Stimulated activated naive B cell treated with anti-CD40 and anti-IgM and Interleukin-4, amounts not matched to agents 10 μg/mL and 1 μg/mL and 100 μg/mL, for 72 hours (primary cell): ENCODE data around the gene GPHN.

Experiments
- ATAC-seq, 2 donors: fragments of 150-1000 bp; cut with Tn5 transposase; replicated peaks; 2 replicates each; pipeline ENCODE4 v1.10.0; 2021; ENCODE audit warnings: moderate library complexity in 1 of 2
- DNase-seq: peaks from one replicate; pipeline ENCODE4 v3.0.0; 2021
- H3K27ac Mint-ChIP-seq: one replicate; pipeline ENCODE4 v1.8.0; 2022; ENCODE audit warnings: mild to moderate bottlenecking, mixed read lengths
- H3K27me3 Mint-ChIP-seq, 2 donors: one replicate each; pipeline ENCODE4 v1.8.0; 2022; ENCODE audit warnings: mixed read lengths in 2 of 2
- H3K36me3 Mint-ChIP-seq, 2 donors: one replicate each; pipeline ENCODE4 v1.8.0; 2022; ENCODE audit warnings: mixed read lengths in 2 of 2, mild to moderate bottlenecking in 1 of 2
- H3K4me1 Mint-ChIP-seq, 2 donors: one replicate each; pipeline ENCODE4 v1.8.0; 2022; ENCODE audit warnings: mixed read lengths in 2 of 2, mild to moderate bottlenecking in 1 of 2
- H3K4me3 Mint-ChIP-seq, 2 donors: one replicate each; pipeline ENCODE4 v1.8.0; 2022; ENCODE audit warnings: mild to moderate bottlenecking in 2 of 2, mixed read lengths in 2 of 2, moderate library complexity in 1 of 2
- H3K9me3 Mint-ChIP-seq, 2 donors: one replicate each; pipeline ENCODE4 v1.8.0; 2022; ENCODE audit warnings: mixed read lengths in 2 of 2, mild to moderate bottlenecking in 1 of 2

GPHN gene

DNA sequence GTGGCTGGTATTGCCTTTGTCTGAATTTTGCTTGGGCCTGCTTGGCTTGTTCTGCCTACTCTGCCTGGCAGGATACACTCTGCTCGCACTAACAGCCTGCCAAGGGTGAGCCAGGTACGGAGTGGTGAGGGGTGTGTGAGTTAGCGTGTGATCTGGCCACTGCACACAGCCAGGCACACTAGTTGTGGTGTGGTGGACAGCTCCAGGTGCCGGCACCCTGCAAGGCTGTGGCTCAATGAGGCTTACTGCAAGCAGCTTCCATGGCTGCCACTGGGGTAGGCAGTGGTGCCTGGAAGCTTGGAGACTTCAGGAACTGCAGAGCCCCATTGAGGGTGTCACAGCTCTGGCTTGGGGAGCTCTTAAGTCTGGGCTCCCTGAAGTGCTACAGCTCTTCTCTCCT, 87.4 kb downstream of the GPHN start:
- peaks cover 6 to 20% of the 10 kb centered on the region in 2 donors for H3K36me3 Mint-ChIP-seq
- ATAC-seq = no peak
- peaks cover 4 to 19% of the 10 kb centered on the region in 2 donors for H3K9me3 Mint-ChIP-seq
- H3K4me1 Mint-ChIP-seq = peaks cover 0 to 2% of the 10 kb centered on the region in 2 donors
- no peak overlapping the region for H3K27ac Mint-ChIP-seq
- no peak for DNase-seq
- H3K27me3 Mint-ChIP-seq = no peaks in the 10 kb centered on the region
- H3K4me3 Mint-ChIP-seq = no peak overlapping the region

DNA sequence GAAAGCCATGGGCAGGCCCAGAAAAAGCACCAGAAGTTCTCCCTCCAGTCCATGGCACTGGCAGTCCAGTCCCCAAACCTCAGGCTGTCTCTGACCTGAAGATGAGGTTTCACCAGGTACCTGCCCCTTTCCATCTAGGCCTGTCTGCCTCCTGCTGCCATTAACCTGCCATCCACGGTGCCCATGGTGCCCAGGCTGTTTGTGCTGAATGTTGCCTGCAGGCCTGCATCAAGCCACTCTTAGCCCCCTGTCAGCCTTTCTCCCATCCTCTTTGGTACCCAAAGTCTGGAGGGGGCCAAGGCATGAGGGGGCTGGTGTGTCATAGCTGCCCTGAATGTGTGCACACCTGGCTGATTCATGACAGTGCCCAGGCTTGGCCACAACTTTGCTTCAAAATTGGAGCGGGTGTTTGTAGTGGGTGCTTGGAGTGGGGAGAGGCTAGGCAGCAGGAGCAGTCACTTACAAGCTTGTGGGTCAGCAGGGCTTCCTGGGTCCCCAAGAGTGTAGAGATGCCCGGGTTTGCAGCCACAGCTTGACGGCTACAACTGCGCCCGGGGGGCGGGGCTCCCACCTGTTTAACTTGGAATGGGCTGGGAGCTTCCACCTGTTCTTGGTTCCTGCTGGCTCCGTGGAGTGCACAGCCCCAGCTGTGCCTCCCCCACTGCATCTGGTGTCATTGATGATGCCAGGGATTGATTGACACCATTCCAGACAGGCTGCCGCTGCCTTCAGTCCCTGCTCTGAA, 88.5 kb downstream of the GPHN start:
- H3K27ac Mint-ChIP-seq = no peak overlapping the region
- H3K27me3 Mint-ChIP-seq = no peaks in the 10 kb centered on the region
- no peak overlapping the region for H3K4me3 Mint-ChIP-seq
- DNase-seq (no peak), ATAC-seq (no peak)
- H3K9me3 Mint-ChIP-seq = peaks cover 4 to 17% of the 10 kb centered on the region in 2 donors
- peaks cover 6 to 20% of the 10 kb centered on the region in 2 donors for H3K36me3 Mint-ChIP-seq
- H3K4me1 Mint-ChIP-seq = peaks cover 0 to 2% of the 10 kb centered on the region in 2 donors

DNA sequence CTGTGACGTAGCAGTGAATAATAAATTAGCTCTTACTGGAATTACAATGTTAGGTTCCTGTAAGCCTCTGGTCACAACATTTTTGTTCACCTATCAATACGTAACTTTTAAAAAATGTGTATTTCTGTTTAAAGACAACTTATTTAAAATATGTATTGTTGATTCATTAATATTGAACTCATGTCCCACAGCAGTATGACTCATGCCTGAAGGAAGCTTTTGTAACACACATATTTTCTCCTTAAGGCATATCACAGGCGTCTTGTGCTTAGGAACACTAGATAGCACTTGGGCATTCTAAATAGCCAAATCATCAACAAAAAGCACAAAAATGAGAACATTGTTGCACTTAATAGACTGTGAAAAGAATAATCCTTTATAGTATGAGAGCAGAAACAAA, 92.5 kb downstream of the GPHN start:
- DNase-seq (no peak), ATAC-seq (no peak)
- H3K4me3 Mint-ChIP-seq = no peak overlapping the region
- H3K9me3 Mint-ChIP-seq = peaks cover 1 to 5% of the 10 kb centered on the region in 2 donors
- no peaks in the 10 kb centered on the region for H3K27me3 Mint-ChIP-seq
- H3K36me3 Mint-ChIP-seq = peaks cover 4 to 9% of the 10 kb centered on the region in 2 donors
- H3K4me1 Mint-ChIP-seq = peaks cover 2 to 8% of the 10 kb centered on the region in 2 donors
- H3K27ac Mint-ChIP-seq = no peak overlapping the region

DNA sequence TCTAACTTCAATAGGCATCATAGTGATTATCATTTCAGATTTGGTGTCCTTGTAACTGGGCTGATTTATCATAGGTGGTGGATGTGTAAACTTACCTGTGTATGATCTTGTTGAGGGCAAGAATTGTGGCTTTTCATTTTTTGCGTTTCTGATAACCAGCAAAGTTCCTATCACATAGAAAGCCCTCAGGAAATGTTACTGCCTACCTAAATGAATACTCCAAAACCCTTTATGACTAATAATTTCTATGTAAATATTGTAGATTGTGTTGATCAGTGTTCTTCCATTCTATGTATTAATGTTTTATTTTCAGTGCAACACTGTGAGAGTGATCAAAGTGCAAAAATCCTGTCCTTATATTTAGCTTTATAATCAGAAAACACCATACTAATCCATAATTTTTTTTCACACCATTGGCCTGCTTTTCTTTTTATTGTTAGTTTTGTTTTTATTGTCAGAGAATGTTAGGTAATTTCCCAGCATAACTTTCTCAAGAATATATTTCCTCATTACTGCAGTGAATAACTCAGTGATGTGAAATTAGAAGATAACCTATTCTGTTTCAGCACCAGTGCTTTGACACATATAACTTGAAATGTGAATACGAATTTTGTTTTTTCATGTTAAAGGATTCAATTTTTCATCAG, 94.1 kb downstream of the GPHN start:
- ATAC-seq (peak; percentile 38 to 67), DNase-seq (no peak)
- peaks cover 2 to 3% of the 10 kb centered on the region in 2 donors for H3K36me3 Mint-ChIP-seq
- H3K27me3 Mint-ChIP-seq = no peaks in the 10 kb centered on the region
- H3K4me1 Mint-ChIP-seq = peaks cover 2 to 11% of the 10 kb centered on the region in 2 donors
- H3K27ac Mint-ChIP-seq = no peak overlapping the region
- no peak overlapping the region for H3K4me3 Mint-ChIP-seq
- H3K9me3 Mint-ChIP-seq = peaks cover 0 to 3% of the 10 kb centered on the region in 2 donors

DNA sequence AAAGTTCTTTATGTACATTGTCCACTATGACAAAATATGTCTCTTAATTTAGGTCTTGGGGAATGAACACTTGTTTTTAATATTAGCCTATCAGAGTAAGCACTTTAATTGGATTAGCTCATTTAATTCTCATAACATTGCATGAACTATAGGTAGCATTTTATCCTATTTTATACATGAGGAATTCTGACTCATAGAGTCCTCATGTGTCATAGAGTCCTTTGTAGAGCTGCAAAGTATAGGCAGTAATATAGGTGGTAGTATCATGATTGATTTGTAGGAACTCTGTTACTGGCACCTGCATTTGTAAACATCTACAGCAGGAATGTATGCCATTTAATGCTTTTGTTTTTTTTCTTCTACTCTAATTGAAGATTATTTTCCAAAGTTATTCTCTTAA, 96.0 kb downstream of the GPHN start:
- Mint-ChIP-seq H3K36me3 (peaks cover 2 to 7% of the 10 kb centered on the region in 2 donors), H3K27ac (no peak overlapping the region), H3K9me3 (peaks cover 2 to 10% of the 10 kb centered on the region in 2 donors), H3K4me1 (peaks cover 0 to 25% of the 10 kb centered on the region in 2 donors), H3K27me3 (no peaks in the 10 kb centered on the region), H3K4me3 (no peak overlapping the region)
- DNase-seq (no peak), ATAC-seq (no peak)

DNA sequence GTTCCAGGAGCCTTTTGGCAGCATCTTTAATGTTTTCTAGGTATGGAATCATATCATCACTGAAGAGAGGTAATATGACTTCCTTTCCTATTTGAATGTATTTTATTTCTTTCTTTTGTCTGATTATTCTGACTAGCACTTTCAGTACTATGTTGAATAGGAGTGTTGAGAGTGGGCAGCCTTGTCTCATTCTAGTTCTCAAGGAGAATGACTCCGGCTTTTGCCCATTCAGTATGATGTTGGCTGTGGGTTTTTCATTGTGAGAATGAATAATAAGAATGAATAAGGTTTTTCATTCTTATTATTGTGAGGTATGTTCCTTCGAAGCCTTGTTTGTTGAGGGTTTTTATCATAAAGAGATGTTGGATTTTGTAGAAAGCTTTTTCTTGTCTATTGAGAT, 98.9 kb downstream of the GPHN start:
- H3K9me3 Mint-ChIP-seq = peaks cover 8 to 15% of the 10 kb centered on the region in 2 donors
- H3K4me3 Mint-ChIP-seq = no peak overlapping the region
- H3K4me1 Mint-ChIP-seq = peaks cover 0 to 25% of the 10 kb centered on the region in 2 donors
- no peak overlapping the region for H3K27ac Mint-ChIP-seq
- DNase-seq (no peak), ATAC-seq (no peak)
- no peaks in the 10 kb centered on the region for H3K27me3 Mint-ChIP-seq
- peaks cover 4 to 15% of the 10 kb centered on the region in 2 donors for H3K36me3 Mint-ChIP-seq

DNA sequence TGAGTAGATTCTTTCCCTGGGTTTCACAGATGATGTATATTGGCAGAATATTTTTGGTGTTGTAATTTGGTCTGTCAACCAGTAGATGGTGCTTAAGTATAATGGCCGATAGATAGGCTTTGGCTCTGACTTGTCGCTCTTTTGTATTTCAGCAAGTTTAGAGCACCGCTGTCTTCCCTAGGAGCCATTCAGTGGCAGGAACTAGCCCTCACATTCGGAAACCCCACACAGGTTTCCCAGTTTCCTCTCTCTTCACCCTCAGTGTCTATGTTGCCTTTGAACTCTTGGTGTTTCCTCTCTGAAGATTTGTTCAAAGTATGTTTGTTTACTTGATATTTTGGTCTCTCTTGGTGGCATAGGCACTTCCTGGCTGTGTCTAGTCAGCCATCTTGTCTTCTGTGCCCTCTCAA, 102.2 kb downstream of the GPHN start:
- H3K4me1 Mint-ChIP-seq = peaks cover 2 to 17% of the 10 kb centered on the region in 2 donors
- H3K36me3 Mint-ChIP-seq = peaks cover 7 to 19% of the 10 kb centered on the region in 2 donors
- DNase-seq (no peak), ATAC-seq (no peak)
- H3K9me3 Mint-ChIP-seq = peaks cover 11 to 18% of the 10 kb centered on the region in 2 donors
- no peak overlapping the region for H3K4me3 Mint-ChIP-seq
- H3K27me3 Mint-ChIP-seq = no peaks in the 10 kb centered on the region
- no peak overlapping the region for H3K27ac Mint-ChIP-seq

DNA sequence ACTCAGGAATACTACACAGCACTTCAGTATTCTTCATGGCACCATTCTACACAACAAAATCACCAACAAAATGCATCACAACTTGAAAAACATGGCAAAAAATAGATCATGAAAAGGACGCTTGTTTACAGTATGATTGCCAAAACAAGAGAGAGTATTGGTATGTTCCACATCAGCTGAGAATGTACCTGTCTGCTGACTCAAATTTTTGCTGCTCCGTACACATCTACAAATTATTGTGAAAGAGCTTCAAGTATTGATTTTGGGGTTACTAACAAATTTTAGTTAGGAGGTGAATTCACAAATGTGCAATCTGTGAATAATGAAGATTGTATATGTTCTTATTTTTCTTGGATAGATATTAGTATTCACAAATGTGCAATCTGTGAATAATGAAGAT, 105.4 kb downstream of the GPHN start:
- no peak overlapping the region for H3K4me3 Mint-ChIP-seq
- peaks cover 18 to 21% of the 10 kb centered on the region in 2 donors for H3K9me3 Mint-ChIP-seq
- no peaks in the 10 kb centered on the region for H3K27me3 Mint-ChIP-seq
- H3K27ac Mint-ChIP-seq = no peak overlapping the region
- H3K36me3 Mint-ChIP-seq = peaks cover 13 to 20% of the 10 kb centered on the region in 2 donors
- DNase-seq (no peak), ATAC-seq (no peak)
- H3K4me1 Mint-ChIP-seq = peaks cover 1 to 2% of the 10 kb centered on the region in 2 donors

DNA sequence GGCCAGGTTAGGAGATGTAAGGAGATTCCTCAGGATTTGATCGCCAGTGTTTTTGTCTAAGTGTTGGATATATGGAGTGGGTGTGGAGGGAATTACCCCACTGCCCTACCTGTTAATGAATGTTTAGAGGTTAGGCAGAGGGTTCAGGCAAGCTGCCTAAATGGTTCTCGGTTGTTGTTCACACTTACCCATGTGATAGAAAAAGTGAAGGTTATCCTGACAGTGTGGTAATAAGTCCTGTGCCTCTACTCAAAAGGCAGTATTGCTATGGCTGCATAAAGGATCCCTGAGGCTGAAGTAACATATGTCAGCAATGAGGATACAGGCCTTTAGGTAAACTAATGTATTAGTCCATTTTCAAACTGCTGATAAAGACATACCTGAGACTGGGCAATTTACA, 112.0 kb downstream of the GPHN start:
- peaks cover 7 to 18% of the 10 kb centered on the region in 2 donors for H3K36me3 Mint-ChIP-seq
- H3K4me1 Mint-ChIP-seq = peaks cover 4 to 11% of the 10 kb centered on the region in 2 donors
- no peak for DNase-seq
- H3K27me3 Mint-ChIP-seq = no peaks in the 10 kb centered on the region
- peaks cover 11 to 13% of the 10 kb centered on the region in 2 donors for H3K9me3 Mint-ChIP-seq
- H3K4me3 Mint-ChIP-seq = no peak overlapping the region
- no peak for ATAC-seq
- no peak overlapping the region for H3K27ac Mint-ChIP-seq

DNA sequence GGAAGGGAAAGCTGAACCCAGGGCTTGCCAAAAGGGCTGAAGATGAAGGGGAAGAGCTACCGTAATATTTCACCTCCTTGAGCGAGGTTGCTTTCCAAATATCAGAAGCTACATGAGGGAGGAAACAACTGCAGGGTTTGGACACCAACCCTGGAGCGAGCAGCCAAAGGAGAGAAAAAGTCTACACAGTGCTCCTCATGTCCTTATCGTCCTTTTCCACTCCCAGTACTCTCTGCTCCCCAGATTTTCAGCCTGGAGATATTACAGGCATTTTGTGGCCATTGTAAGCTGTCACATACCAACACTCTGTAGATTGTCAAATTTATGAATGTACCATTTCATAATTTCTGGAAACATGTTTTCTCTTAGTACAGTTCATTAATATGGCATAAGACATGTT, 115.9 kb downstream of the GPHN start:
- Mint-ChIP-seq H3K27ac (no peak overlapping the region), H3K9me3 (peaks cover 3 to 7% of the 10 kb centered on the region in 2 donors), H3K27me3 (no peaks in the 10 kb centered on the region), H3K4me3 (no peak overlapping the region), H3K36me3 (peaks cover 0 to 13% of the 10 kb centered on the region in 2 donors), H3K4me1 (peaks cover 4 to 11% of the 10 kb centered on the region in 2 donors)
- DNase-seq (no peak), ATAC-seq (no peak)

DNA sequence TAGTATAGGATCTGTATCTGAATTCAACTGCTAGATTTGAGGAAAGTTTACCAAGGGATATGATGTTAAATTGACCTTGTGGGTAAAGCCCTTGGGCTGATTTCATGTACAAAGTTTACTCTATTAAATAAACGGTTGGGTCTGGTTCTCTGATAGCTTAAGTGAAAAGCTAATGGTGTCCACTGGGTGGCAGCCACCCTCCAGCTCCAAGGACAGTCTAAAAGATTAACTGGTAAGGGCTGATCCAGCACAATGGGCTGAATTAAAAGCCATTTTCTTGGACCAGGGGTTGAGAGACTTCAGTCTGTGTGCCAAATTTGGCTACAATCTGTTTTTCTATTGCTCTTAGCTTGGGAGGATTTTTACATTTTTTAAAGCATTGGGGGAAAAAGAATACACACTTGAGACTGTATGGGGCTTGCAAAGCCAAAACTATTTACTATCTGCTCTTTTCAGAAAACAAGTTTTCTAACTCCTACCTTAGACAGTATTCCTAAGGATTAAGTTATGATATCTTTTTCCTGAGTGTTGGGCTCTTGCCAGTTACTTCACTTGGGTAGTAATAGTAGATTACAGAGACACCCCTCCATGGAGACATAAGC, 116.5 kb downstream of the GPHN start:
- Mint-ChIP-seq H3K27ac (no peak overlapping the region), H3K36me3 (peaks cover 0 to 13% of the 10 kb centered on the region in 2 donors), H3K4me3 (no peak overlapping the region), H3K4me1 (peaks cover 4 to 11% of the 10 kb centered on the region in 2 donors), H3K9me3 (peaks cover 3 to 7% of the 10 kb centered on the region in 2 donors), H3K27me3 (no peaks in the 10 kb centered on the region)
- DNase-seq = peak; percentile 9
- ATAC-seq = peak; percentile 87

DNA sequence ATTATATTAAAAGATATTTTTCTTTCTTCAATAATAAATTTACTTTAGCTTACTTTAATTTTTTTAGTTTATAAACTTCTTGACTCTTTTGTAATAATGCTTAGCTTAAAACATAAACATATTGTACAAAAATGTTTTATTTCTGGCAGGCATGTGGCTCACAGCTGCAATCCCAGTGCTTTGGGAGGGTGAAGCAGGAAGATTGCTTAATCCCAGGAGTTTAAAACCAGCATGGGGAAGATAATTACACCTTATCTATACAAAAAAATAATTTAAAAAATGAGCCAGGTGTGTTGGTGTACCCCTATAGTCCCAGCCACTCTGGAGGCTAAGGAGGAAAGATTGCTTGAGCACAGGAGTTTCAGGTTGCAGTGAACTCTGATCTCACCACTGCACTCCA, 120.7 kb downstream of the GPHN start:
- Mint-ChIP-seq H3K36me3 (peaks cover 0 to 3% of the 10 kb centered on the region in 2 donors), H3K27me3 (no peaks in the 10 kb centered on the region), H3K9me3 (no peaks in the 10 kb centered on the region), H3K4me1 (no peaks in the 10 kb centered on the region), H3K27ac (no peak overlapping the region), H3K4me3 (no peak overlapping the region)
- DNase-seq (no peak), ATAC-seq (no peak)

DNA sequence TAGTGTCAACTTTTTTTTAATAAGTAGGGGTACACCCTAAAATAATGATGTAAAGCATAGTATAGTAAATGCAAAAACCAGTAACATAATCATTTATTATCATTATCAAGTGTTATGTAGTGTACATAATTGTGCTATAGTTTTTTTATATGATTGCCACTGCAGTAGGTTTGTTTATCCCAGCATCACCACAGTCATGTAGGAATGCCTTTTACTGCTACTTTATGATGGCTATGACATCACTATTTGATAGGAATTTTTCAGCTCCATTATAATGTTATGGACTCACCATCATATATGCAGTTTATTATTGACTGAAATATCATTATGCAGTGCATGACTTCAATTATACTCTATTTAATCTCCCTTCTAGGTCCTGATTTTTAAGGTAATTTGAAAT, 121.6 kb downstream of the GPHN start:
- Mint-ChIP-seq H3K4me3 (no peak overlapping the region), H3K4me1 (peaks cover 0 to 3% of the 10 kb centered on the region in 2 donors), H3K9me3 (no peaks in the 10 kb centered on the region), H3K36me3 (peaks cover 0 to 3% of the 10 kb centered on the region in 2 donors), H3K27ac (no peak overlapping the region), H3K27me3 (no peaks in the 10 kb centered on the region)
- DNase-seq = no peak
- ATAC-seq = no peak

DNA sequence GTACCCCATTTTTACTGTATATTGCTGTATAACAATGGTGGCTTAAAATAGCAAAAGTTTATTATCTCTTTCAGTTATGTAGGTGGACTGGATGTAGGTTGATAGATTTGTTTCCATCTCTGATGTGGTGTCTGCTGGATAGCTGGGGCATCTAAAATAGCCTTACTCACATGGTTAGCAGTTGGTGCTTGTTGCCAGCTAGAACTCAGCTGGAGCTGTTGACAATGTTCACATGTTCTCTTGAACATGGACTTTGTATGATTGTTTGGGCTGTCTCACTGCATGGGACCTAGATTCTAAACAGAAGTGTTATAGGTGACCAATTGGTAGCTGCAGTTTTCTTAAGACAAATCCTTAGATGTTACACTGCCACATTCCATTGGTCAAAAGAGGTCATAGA, 126.9 kb downstream of the GPHN start:
- peaks cover 0 to 1% of the 10 kb centered on the region in 2 donors for H3K9me3 Mint-ChIP-seq
- DNase-seq = no peak
- H3K27ac Mint-ChIP-seq = no peak overlapping the region
- no peak for ATAC-seq
- peaks cover 0 to 3% of the 10 kb centered on the region in 2 donors for H3K36me3 Mint-ChIP-seq
- no peak overlapping the region for H3K4me3 Mint-ChIP-seq
- H3K27me3 Mint-ChIP-seq = no peaks in the 10 kb centered on the region
- H3K4me1 Mint-ChIP-seq = peaks cover 0 to 7% of the 10 kb centered on the region in 2 donors
